ENCODE measurements around the gene ACAP3.

The ACAP3 gene

GRCh38 chr1:1345384-1345783 lies 37.7 kb upstream of the ACAP3 start:
- DNase-seq (ENCODE audit: low spot score) = peak; percentile 53

- peak; percentile 87 for DNase-seq (ENCODE audit: low spot score)
These were observed 37.1 kb upstream of the ACAP3 start for GRCh38 chr1:1344655-1345361.

GRCh38 chr1:1343811-1344421 lies 36.2 kb upstream of the ACAP3 start:
- DNase-seq (ENCODE audit: low spot score) = no peak

- DNase-seq (ENCODE audit: low spot score) = no peak
These were observed 34.9 kb upstream of the ACAP3 start for GRCh38 chr1:1342584-1343115.

GRCh38 chr1:1342061-1342562 lies 34.4 kb upstream of the ACAP3 start:
- no peak for DNase-seq (ENCODE audit: low spot score)

GRCh38 chr1:1341549-1342021 lies 33.9 kb upstream of the ACAP3 start:
- DNase-seq (ENCODE audit: low spot score) = no peak

GRCh38 chr1:1340791-1341548 lies 33.2 kb upstream of the ACAP3 start:
- no peak for DNase-seq (ENCODE audit: low spot score)

GRCh38 chr1:1340185-1340584 lies 32.5 kb upstream of the ACAP3 start:
- no peak for DNase-seq (ENCODE audit: low spot score)

GRCh38 chr1:1338278-1338677 lies 30.5 kb upstream of the ACAP3 start:
- no peak for DNase-seq (ENCODE audit: low spot score)

- DNase-seq (ENCODE audit: low spot score) = no peak
These were observed 30.0 kb upstream of the ACAP3 start for GRCh38 chr1:1337793-1338147.

- DNase-seq (ENCODE audit: low spot score) = no peak
These were observed 29.4 kb upstream of the ACAP3 start for GRCh38 chr1:1336931-1337792.

GRCh38 chr1:1336446-1336845 lies 28.7 kb upstream of the ACAP3 start:
- no peak for DNase-seq (ENCODE audit: low spot score)

- no peak for DNase-seq (ENCODE audit: low spot score)
These were observed 28.1 kb upstream of the ACAP3 start for GRCh38 chr1:1335792-1336248.

GRCh38 chr1:1335283-1335682 lies 27.6 kb upstream of the ACAP3 start:
- DNase-seq (ENCODE audit: low spot score) = no peak

GRCh38 chr1:1334835-1335234 lies 27.1 kb upstream of the ACAP3 start:
- no peak for DNase-seq (ENCODE audit: low spot score)

GRCh38 chr1:1333551-1334241 lies 26.0 kb upstream of the ACAP3 start:
- DNase-seq (ENCODE audit: low spot score) = no peak

GRCh38 chr1:1332774-1333480 lies 25.2 kb upstream of the ACAP3 start:
- DNase-seq (ENCODE audit: low spot score) = no peak

- no peak for DNase-seq (ENCODE audit: low spot score)
These were observed 24.5 kb upstream of the ACAP3 start for GRCh38 chr1:1332031-1332755.

- DNase-seq (ENCODE audit: low spot score) = no peak
These were observed 23.6 kb upstream of the ACAP3 start, which contains the start of gene TAS1R3 for GRCh38 chr1:1331068-1331965. Gene TAS1R3, plus strand, starts transcription at chr1:1331280. Its CDS starts 66 bp downstream, at chr1:1331346.
